HepG2 (cell line): ENCODE results near the gene SLC17A9. TPM values are rescaled to one million over a fixed set of nuclear protein-coding genes. Genes with fewer than 3 reads are reported as not detected.

Experiments used
- CHD4 ChIP-seq: fragments of 200-600 bp; sonication (generic); IDR thresholded peaks from 2 replicates; pipeline ENCODE4 v1.7.0; 2017; ENCODE audit warnings: mild to moderate bottlenecking, low read length, borderline replicate concordance
- FOXP1 ChIP-seq, 2 experiments: fragments of 450-650 bp in 1 of 2; IDR thresholded peaks; 2 replicates each; pipeline ENCODE4 v1.6.1; 2017 to 2018; ENCODE audit warnings: antibody characterized with exemption in 1 of 2
- HNRNPH1 ChIP-seq: fragments of 200-400 bp; formaldehyde crosslinking; optimal IDR thresholded peaks from 2 replicates; pipeline ENCODE3; 2017; ENCODE audit warnings: mild to moderate bottlenecking, low read depth, low read length
- JUND ChIP-seq: sonication (generic); formaldehyde crosslinking; IDR thresholded peaks from 2 replicates; pipeline ENCODE4 v1.8.0; 2022; ENCODE audit warnings: mild to moderate bottlenecking, missing genetic modification reagents
- KDM3A ChIP-seq: IDR thresholded peaks from 2 replicates; pipeline ENCODE4 v1.6.1; 2018; ENCODE audit warnings: low read depth, missing compliant biosample characterization
- NFIB ChIP-seq: sonication (generic); formaldehyde crosslinking; IDR thresholded peaks from 2 replicates; pipeline ENCODE4 v1.9.0; 2021; ENCODE audit warnings: missing genetic modification reagents, mild to moderate bottlenecking, borderline replicate concordance
- PAF1 ChIP-seq: IDR thresholded peaks from 2 replicates; pipeline ENCODE4 v1.6.1; 2016; ENCODE audit warnings: missing genetic modification reagents, missing compliant biosample characterization
- POLR2AphosphoS5 ChIP-seq: IDR thresholded peaks from 2 replicates; pipeline ENCODE4 v1.6.1; 2012; ENCODE audit warnings: low read depth, low read length
- REXO4 ChIP-seq: sonication (generic); formaldehyde crosslinking; IDR thresholded peaks from 2 replicates; pipeline ENCODE4 v1.8.0; 2022; ENCODE audit warnings: missing genetic modification reagents, mild to moderate bottlenecking, borderline replicate concordance
- U2AF2 ChIP-seq: fragments of 200-400 bp; formaldehyde crosslinking; IDR thresholded peaks from 2 replicates; pipeline ENCODE4 v1.6.1; 2017; ENCODE audit warnings: low read depth, mild to moderate bottlenecking, low read length
- ZFYVE20 ChIP-seq: sonication (generic); formaldehyde crosslinking; IDR thresholded peaks from 2 replicates; pipeline ENCODE4 v1.8.0; 2023; ENCODE audit warnings: low read depth, mild to moderate bottlenecking, moderate library complexity, missing genetic modification reagents, borderline replicate concordance
- ZNF232 ChIP-seq: sonication (generic); formaldehyde crosslinking; IDR thresholded peaks from 2 replicates; pipeline ENCODE4 v1.4.0; 2020; ENCODE audit warnings: missing genetic modification reagents, borderline replicate concordance
- ZNF24 ChIP-seq: fragments of 450-650 bp; IDR thresholded peaks from 2 replicates; pipeline ENCODE4 v1.6.1; 2017; ENCODE audit warnings: antibody characterized with exemption, mild to moderate bottlenecking
- ZNF547 ChIP-seq: sonication (generic); formaldehyde crosslinking; IDR thresholded peaks from 2 replicates; pipeline ENCODE4 v1.5.1; 2020; ENCODE audit warnings: mild to moderate bottlenecking, missing genetic modification reagents
- ZNF577 ChIP-seq: sonication (generic); formaldehyde crosslinking; IDR thresholded peaks from 2 replicates; pipeline ENCODE4 v1.4.0; 2020; ENCODE audit warnings: mild to moderate bottlenecking, low read depth, missing genetic modification reagents, borderline replicate concordance
- ZNF720 ChIP-seq: sonication (generic); formaldehyde crosslinking; IDR thresholded peaks from 2 replicates; pipeline ENCODE4 v1.4.0; 2020; ENCODE audit warnings: missing genetic modification reagents
- ZNF766 ChIP-seq: sonication (generic); formaldehyde crosslinking; IDR thresholded peaks from 2 replicates; pipeline ENCODE4 v1.5.0; 2020; ENCODE audit warnings: missing genetic modification reagents, borderline replicate concordance
- ZNF879 ChIP-seq: sonication (generic); formaldehyde crosslinking; IDR thresholded peaks from 2 replicates; pipeline ENCODE4 v1.8.1; 2023; ENCODE audit warnings: missing genetic modification reagents
- polyA plus RNA-seq, 8 experiments: library from polyadenylated mRNA; depleted of rRNA in 3 of 8; stranded (reverse) in 7 of 8; unstranded in 1 of 8; fragments of >200 nt; fragmentation: Illumina TruSeq in 4 of 8; extraction: Trizol in 4 of 8; gene quantifications; 2 replicates each; pipeline versions ENCODE4 v1.2.1 to v1.2.3, GENCODE V29; 2011 to 2016; ENCODE audit warnings: low read depth in 4 of 8, missing spikeins in 1 of 8, mixed read lengths in 1 of 8; ENCODE audit not compliant: insufficient read depth in 1 of 8
- total RNA-seq, 5 experiments: library from RNA; depleted of rRNA; stranded (reverse); fragments of >200 nt; fragmentation: Illumina TruSeq; extraction: Trizol; gene quantifications; 2 replicates each; pipeline ENCODE4 v1.2.3, GENCODE V29; 2016; ENCODE audit warnings: low read depth in 1 of 5
- TF ChIP-seq, protein P1 (sequence below): sonication (generic); formaldehyde crosslinking; IDR thresholded peaks from 2 replicates; pipeline ENCODE4; 2020; ENCODE audit warnings: missing genetic modification reagents, mild to moderate bottlenecking, borderline replicate concordance
- TF ChIP-seq, protein P2 (sequence below): sonication (generic); formaldehyde crosslinking; IDR thresholded peaks from 2 replicates; pipeline ENCODE4 v1.5.1; 2020; ENCODE audit warnings: mild to moderate bottlenecking, missing genetic modification reagents, borderline replicate concordance
- TF ChIP-seq, protein P3 (sequence below): sonication (generic); formaldehyde crosslinking; IDR thresholded peaks from 2 replicates; pipeline ENCODE4 v1.8.0; 2022; ENCODE audit warnings: mild to moderate bottlenecking, missing genetic modification reagents
- TF ChIP-seq, protein P4 (sequence below): sonication (generic); formaldehyde crosslinking; IDR thresholded peaks from 2 replicates; pipeline ENCODE4 v1.4.0; 2020; ENCODE audit warnings: mild to moderate bottlenecking, missing genetic modification reagents

Gene SLC17A9
- total and polyA plus RNA-seq, 2 of the 13 experiments (the other 11 are each of a cell fraction or from before 2014, with no cell fraction given): 110 to 191 TPM

DNA sequence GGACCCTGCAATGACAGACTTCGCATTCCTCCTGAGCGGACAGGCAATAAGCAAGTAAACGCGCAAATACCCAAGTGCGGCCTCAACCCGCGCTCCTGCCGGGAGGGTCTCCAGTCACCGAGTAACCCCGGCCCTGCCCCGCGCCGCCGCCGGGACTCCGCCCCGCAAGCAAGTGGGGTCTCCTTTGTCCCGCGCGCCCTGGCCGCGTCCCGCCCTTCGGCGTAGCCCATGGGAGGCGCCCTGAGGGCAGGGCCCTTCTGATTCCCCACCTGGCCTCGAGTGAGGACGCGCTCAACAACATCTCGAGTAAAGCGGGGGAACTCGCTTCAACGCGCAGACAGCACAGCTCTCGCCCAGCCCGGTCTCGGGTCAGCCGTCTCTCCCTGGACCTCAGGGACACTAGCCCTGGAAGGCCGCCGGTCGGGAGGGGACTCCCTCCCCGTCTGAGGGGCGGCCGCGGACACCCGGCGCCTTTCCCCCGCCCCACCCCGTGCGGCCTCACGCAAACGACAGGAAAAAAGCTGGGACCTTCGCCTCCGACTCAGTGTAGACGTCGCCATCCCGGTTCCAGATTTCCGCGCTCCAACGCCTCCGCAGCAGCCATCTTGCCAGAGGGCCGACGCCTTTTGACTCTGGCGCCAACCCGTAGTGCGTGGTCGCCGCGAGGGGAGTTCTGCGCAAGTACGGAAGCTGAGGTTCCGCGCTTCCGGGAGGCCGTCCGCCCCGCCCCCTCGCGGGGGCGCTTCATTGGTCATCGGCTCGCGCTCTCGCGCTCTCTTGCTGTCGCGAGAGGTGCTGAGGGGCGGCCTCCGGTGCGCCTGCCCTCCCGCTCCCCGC lies 15.0 kb upstream of the SLC17A9 start (continued):
- TF ChIP-seq ZNF577 (CRISPR knock-in tag) (0 out of 2 replicates have a peak, but pooled peaks have one; percentile 76), KDM3A (CRISPR knock-in tag) (peak; percentile 86), ZFYVE20 (0 out of 2 replicates have a peak, but pooled peaks have one; percentile 50), CHD4 (no peak), ZNF547 (peak; percentile 96), NFIB (no peak), ZNF232 (CRISPR knock-in tag) (peak; percentile 93), POLR2AphosphoS5 (peak; percentile 93), ZNF766 (CRISPR knock-in tag) (peak; percentile 91; the same call in 1 of the 2 replicates), ZNF24 (peak; percentile 45; the same call in 1 of the 2 replicates), ZNF879 (CRISPR knock-in tag) (peak; percentile 44; the same call in 1 of the 2 replicates), FOXP1 (IDR thresholded peaks at IDR 0.05) (no peak), FOXP1 (CRISPR knock-in tag; IDR thresholded peaks at IDR 0.05) (peak; percentile 8; the same call in 1 of the 2 replicates), REXO4 (CRISPR knock-in tag) (no peak), U2AF2 (no peak), JUND (CRISPR knock-in tag) (peak; percentile 21), HNRNPH1 (peak; percentile 54), ZNF720 (CRISPR knock-in tag) (no peak), PAF1 (CRISPR knock-in tag) (no peak)
- TF ChIP-seq, protein P1, sequence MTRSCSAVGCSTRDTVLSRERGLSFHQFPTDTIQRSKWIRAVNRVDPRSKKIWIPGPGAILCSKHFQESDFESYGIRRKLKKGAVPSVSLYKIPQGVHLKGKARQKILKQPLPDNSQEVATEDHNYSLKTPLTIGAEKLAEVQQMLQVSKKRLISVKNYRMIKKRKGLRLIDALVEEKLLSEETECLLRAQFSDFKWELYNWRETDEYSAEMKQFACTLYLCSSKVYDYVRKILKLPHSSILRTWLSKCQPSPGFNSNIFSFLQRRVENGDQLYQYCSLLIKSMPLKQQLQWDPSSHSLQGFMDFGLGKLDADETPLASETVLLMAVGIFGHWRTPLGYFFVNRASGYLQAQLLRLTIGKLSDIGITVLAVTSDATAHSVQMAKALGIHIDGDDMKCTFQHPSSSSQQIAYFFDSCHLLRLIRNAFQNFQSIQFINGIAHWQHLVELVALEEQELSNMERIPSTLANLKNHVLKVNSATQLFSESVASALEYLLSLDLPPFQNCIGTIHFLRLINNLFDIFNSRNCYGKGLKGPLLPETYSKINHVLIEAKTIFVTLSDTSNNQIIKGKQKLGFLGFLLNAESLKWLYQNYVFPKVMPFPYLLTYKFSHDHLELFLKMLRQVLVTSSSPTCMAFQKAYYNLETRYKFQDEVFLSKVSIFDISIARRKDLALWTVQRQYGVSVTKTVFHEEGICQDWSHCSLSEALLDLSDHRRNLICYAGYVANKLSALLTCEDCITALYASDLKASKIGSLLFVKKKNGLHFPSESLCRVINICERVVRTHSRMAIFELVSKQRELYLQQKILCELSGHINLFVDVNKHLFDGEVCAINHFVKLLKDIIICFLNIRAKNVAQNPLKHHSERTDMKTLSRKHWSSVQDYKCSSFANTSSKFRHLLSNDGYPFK: peak; percentile 94
- TF ChIP-seq, protein P2, sequence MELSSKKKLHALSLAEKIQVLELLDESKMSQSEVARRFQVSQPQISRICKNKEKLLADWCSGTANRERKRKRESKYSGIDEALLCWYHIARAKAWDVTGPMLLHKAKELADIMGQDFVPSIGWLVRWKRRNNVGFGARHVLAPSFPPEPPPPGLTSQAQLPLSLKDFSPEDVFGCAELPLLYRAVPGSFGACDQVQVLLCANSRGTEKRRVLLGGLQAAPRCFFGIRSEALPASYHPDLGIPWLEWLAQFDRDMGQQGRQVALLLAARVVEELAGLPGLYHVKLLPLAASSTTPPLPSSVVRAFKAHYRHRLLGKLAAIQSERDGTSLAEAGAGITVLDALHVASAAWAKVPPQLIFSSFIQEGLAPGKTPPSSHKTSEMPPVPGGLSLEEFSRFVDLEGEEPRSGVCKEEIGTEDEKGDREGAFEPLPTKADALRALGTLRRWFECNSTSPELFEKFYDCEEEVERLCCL (CRISPR knock-in tag): peak; percentile 98; the same call in 1 of the 2 replicates
- TF ChIP-seq, protein P3, sequence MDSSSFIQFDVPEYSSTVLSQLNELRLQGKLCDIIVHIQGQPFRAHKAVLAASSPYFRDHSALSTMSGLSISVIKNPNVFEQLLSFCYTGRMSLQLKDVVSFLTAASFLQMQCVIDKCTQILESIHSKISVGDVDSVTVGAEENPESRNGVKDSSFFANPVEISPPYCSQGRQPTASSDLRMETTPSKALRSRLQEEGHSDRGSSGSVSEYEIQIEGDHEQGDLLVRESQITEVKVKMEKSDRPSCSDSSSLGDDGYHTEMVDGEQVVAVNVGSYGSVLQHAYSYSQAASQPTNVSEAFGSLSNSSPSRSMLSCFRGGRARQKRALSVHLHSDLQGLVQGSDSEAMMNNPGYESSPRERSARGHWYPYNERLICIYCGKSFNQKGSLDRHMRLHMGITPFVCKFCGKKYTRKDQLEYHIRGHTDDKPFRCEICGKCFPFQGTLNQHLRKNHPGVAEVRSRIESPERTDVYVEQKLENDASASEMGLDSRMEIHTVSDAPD: peak; percentile 74; the same call in 1 of the 2 replicates
- TF ChIP-seq, protein P4, sequence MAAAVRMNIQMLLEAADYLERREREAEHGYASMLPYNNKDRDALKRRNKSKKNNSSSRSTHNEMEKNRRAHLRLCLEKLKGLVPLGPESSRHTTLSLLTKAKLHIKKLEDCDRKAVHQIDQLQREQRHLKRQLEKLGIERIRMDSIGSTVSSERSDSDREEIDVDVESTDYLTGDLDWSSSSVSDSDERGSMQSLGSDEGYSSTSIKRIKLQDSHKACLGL: peak; percentile 95
